Mammary epithelial cell (primary cell): ENCODE results near the gene FKBP2.

Experiments
- EZH2 ChIP-seq: IDR thresholded peaks from 2 replicates; pipeline ENCODE4 v1.6.1; 2012; ENCODE audit warnings: low read length, inconsistent platforms, borderline replicate concordance
- TF ChIP-seq, protein P1 (sequence below), 2 donors: IDR thresholded peaks in 1 of 2; conservative IDR thresholded peaks in 1 of 2; 2 replicates each; pipeline ENCODE4 v1.5.1; 2011 to 2012; ENCODE audit warnings: inconsistent platforms in 2 of 2, low read length in 2 of 2, mild to moderate bottlenecking in 2 of 2, control low read depth in 1 of 2, low read depth in 1 of 2; ENCODE audit not compliant: insufficient read depth in 1 of 2; ENCODE audit errors: extremely low read depth in 1 of 2

DNA sequence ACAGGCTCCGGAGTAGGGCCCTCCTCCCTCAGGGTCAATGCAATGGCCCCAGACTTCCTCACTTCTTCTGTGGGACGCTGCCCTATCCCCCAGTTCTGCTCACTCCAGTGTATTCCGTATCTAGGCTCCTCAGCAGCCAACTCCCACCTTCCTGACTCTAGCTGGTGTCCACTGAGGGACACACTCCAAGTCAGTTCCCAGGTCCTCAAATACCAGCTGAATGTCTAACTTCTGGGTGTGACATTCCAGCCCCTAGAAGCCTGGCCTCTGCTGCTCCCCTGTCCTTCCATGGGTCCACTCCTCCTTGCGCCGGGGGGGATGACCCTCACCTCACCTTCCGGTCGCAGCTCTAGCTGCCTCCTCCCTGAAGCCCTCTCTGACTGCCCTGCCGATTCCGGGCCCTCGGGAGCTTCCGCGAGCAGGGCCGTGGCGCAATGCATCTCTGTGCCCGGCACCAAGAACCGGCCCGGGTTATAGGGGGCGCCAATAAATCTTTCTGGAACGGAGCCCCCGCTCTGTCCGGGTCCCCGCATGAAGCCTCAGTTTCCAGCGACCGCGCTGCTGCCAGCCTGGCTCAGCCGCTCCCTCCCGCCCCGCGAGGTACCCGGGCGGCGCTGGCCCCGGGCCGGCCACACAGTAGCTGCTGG lies 28.1 kb downstream of the FKBP2 start:
- TF ChIP-seq, protein P1, sequence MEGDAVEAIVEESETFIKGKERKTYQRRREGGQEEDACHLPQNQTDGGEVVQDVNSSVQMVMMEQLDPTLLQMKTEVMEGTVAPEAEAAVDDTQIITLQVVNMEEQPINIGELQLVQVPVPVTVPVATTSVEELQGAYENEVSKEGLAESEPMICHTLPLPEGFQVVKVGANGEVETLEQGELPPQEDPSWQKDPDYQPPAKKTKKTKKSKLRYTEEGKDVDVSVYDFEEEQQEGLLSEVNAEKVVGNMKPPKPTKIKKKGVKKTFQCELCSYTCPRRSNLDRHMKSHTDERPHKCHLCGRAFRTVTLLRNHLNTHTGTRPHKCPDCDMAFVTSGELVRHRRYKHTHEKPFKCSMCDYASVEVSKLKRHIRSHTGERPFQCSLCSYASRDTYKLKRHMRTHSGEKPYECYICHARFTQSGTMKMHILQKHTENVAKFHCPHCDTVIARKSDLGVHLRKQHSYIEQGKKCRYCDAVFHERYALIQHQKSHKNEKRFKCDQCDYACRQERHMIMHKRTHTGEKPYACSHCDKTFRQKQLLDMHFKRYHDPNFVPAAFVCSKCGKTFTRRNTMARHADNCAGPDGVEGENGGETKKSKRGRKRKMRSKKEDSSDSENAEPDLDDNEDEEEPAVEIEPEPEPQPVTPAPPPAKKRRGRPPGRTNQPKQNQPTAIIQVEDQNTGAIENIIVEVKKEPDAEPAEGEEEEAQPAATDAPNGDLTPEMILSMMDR (conservative IDR thresholded peaks at IDR 0.05 in 1 of 2, IDR thresholded peaks at IDR 0.05 in 1 of 2; ENCODE audit: extremely low read depth in 1 of 2, insufficient read depth in 1 of 2, low read depth in 1 of 2, low read length in 2 of 2): no peak
- TF ChIP-seq EZH2: no peak
